T-helper 1 cell treated with Interleukin-12 subunit alpha and Interleukin-12 subunit beta and Interleukin-4 antibody, amounts not matched to agents 30 ng/mL and 1 ng/mL, for 36 hours (primary cell): ENCODE data around the gene BABAM2. TPM values are rescaled to one million over a fixed set of nuclear protein-coding genes. Genes with fewer than 3 reads are reported as not detected.
"Not testable (repeated sequence)": the region's sequence is repeated elsewhere in the genome, so short reads cannot be mapped to it uniquely, and the experiment has no call there.

Experiments
- intact Hi-C: fragments of 100-400 bp; cut with micrococcal nuclease; formaldehyde crosslinking; loops from one replicate; pipeline ENCODE4 v1.15.1; 2024
- total RNA-seq: library from RNA; stranded (reverse); gene quantifications from 2 replicates; pipeline ENCODE4 v1.2.3, GENCODE V29; 2022

BABAM2 gene
- total RNA-seq = 40.8 and 42.6 TPM in 2 replicates

- intact Hi-C loops = loop anchor here (1.0 to 10.0 kb wide), 13 partner anchors 70 to 1224 kb away; partner anchors contain the start of genes CCDC121, CLIP4, GPN1 and IFT172
Measured at GRCh38 chr2:27890146-27890923, at the start of gene BABAM2, which contains the start of gene RBKS. BABAM2 (plus strand) TSS chr2:27890729; CDS start chr2:27894557, 3,828 bp downstream. RBKS (minus strand) TSS chr2:27890387; CDS start chr2:27890345, 42 bp downstream.

- intact Hi-C loops = no loop called here
Measured at GRCh38 chr2:27842894-27843293, 47.6 kb upstream of the BABAM2 start.

GRCh38 chr2:27843992-27844391, 46.5 kb upstream of the BABAM2 start:
- intact Hi-C loops = no loop called here

- intact Hi-C loops = no loop called here
Measured at GRCh38 chr2:27844821-27845255, 45.7 kb upstream of the BABAM2 start.

- intact Hi-C loops = no loop called here
Measured at GRCh38 chr2:27847333-27847732, 43.2 kb upstream of the BABAM2 start.

- intact Hi-C loops = no loop called here
Measured at GRCh38 chr2:27849558-27850205, 40.8 kb upstream of the BABAM2 start.

GRCh38 chr2:27852691-27853090, 37.8 kb upstream of the BABAM2 start:
- intact Hi-C loops = no loop called here

- intact Hi-C loops = no loop called here
Measured at GRCh38 chr2:27854229-27854862, 36.2 kb upstream of the BABAM2 start.

GRCh38 chr2:27855476-27855875, 35.1 kb upstream of the BABAM2 start:
- intact Hi-C loops = no loop called here

GRCh38 chr2:27856386-27856785, 34.1 kb upstream of the BABAM2 start:
- intact Hi-C loops = no loop called here

- intact Hi-C loops = no loop called here
Measured at GRCh38 chr2:27856956-27857355, 33.6 kb upstream of the BABAM2 start.

GRCh38 chr2:27857417-27858172, 32.9 kb upstream of the BABAM2 start:
- intact Hi-C loops = no loop called here

- intact Hi-C loops = no loop called here
Measured at GRCh38 chr2:27860111-27860510, 30.4 kb upstream of the BABAM2 start.

- intact Hi-C loops = no loop called here
Measured at GRCh38 chr2:27863146-27863545, 27.4 kb upstream of the BABAM2 start.

GRCh38 chr2:27863955-27864354, 26.6 kb upstream of the BABAM2 start:
- intact Hi-C loops = not testable (repeated sequence)

- intact Hi-C loops = no loop called here
Measured at GRCh38 chr2:27866237-27866636, 24.3 kb upstream of the BABAM2 start.

- intact Hi-C loops = no loop called here
Measured at GRCh38 chr2:27869763-27870162, 20.8 kb upstream of the BABAM2 start.

- intact Hi-C loops = no loop called here
Measured at GRCh38 chr2:27870724-27871123, 19.8 kb upstream of the BABAM2 start.

GRCh38 chr2:27871802-27872201, 18.7 kb upstream of the BABAM2 start:
- intact Hi-C loops = no loop called here

- intact Hi-C loops = no loop called here
Measured at GRCh38 chr2:27873091-27873490, 17.4 kb upstream of the BABAM2 start.
